AG08395 (cell line): ENCODE results near the gene AMPD3.

ENCODE experiments used
- DNase-seq: peaks from one replicate; pipeline ENCODE4 v3.0.0; 2012; ENCODE audit warnings: mixed read lengths, low spot score

The AMPD3 gene

DNA sequence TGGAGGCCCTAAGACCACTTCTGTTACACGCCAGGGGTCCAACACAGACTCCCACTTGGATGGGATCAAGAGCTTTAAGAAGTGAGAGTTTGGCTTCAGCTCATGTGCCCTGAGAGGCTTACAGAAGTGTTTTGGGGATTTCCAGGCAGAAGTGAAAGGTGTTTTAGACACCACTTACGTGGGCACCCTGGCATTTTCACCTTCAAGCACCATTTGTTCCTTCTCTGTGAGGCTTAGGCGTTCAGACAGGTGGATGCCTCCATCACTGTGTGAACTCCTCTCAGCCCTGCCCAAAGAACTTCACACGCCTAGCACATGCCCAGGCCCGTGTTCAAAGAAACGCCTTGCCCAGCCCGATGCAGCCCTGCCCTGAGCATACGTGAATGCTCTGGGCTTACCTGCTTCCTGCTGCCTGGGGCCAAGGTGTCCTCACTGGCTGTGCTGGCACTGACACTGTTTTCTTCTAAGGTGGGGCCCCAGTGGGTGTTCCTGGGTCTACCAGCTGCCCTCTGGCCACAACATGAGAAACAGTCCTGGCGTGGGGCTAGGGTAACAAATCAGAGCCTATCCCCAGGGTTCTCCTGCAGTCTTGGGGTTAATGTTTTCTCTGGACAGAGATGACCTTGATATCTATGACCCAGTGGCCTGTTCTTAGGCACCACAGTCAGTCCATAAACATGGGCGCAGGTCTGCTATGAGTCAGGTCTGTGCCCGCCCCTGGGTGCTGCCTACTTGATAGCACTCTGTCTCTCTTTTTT is 34.0 kb downstream of the AMPD3 start:
- DNase-seq: no peak

DNA sequence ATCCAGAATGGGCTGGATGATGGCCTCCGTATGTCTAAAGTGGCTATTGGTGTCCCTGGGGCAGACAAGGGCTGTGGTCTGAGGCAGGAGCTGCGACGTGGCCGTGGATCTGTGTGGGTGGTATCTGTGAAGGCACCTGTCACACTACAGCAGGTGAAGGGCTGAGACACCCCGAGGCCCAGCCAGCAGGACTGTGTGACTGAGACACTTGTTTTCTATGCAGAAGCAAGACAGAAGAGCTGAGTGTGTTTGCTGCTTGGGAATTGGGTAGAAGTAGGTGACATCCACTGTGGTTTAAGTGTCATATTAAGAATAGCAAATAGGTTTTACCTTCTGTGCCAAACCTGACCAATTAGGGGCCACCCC is 35.0 kb downstream of the AMPD3 start:
- DNase-seq: peak; percentile 12

DNA sequence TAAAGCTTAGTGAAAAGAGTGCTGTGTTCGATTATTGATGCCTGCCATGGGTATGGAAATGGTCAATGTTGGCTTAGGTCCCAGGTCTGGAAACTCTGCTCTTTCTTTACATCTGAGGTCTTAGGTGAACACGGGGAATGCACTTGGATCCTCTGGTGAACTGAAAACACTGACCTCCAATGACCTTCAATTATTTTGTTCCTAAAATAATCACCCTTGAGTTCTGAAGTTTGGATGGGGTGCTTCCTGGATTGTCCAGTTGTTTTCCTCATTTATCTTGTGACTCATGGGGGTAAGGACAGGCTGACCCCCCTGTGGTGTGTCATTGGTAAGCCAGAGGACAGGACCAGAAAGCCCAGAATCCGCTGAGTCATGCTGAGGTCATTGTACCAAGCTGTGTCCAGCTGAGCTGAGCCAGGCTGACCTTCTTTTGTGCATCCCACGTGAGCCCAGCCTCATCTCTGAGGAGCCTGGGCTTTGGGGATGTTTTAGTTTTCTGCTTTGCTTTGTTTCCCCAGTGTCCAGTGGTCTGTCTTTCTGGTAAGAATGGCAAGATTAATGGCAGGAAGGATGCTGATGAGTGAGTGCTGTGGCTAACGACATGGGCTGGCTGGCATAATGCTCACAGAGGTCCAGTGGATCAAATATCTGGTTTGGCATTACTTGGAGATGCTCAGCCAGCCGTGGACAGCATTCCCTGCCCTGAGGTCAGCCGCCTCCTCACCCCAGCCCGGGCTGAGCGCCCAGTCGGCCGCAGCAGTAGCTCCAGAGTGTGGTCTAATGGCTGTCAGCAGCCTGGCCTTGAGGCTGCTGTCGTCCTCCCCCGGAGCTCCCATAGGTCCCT is 35.6 kb downstream of the AMPD3 start:
- DNase-seq: peak; percentile 99

DNA sequence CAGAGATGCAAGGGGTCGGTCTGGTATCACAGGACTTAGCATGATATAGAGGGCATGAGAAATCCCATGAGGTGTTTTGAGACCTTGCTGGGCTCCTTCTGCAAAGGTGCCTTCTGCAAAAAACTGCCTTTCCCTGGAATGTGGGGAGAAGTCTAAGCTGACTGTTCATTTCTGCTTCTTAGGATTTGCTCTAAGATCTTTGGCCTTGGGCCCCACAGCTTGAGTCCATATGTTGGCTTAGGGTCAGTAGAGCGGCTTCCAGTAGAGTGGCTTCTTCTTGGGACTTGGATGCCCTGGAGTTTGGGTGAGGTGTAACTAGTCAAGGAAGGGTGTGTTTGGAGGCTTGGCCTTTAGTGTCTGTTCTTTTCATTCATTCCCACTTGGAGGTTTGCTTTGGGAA is 37.0 kb downstream of the AMPD3 start:
- DNase-seq: no peak

DNA sequence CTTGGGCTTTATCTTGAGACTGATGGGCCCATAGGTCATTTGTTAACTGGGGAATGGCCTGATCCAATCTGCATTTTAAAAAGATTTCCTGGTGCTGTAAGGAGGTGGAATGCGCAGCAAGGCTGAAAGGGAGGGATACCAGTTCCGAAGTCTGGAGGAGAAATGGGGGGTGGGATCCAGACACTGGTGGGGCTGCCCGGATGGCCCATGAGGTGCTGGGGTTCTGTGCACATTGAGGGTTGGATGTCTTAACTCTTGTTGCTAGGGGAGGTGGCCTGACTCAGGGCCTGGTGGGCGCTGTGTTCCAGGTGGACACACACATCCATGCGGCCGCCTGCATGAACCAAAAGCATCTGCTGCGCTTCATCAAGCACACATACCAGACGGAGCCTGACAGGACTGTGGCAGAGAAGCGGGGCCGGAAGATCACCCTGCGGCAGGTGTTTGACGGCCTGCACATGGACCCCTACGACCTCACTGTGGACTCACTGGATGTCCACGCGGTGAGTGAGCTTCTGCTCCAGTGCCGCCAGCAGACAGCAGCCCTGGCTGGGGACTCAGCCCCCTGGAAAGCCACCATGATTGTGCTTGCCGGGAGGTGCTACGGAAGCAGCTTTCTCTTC is 38.1 kb downstream of the AMPD3 start:
- no peak for DNase-seq

DNA sequence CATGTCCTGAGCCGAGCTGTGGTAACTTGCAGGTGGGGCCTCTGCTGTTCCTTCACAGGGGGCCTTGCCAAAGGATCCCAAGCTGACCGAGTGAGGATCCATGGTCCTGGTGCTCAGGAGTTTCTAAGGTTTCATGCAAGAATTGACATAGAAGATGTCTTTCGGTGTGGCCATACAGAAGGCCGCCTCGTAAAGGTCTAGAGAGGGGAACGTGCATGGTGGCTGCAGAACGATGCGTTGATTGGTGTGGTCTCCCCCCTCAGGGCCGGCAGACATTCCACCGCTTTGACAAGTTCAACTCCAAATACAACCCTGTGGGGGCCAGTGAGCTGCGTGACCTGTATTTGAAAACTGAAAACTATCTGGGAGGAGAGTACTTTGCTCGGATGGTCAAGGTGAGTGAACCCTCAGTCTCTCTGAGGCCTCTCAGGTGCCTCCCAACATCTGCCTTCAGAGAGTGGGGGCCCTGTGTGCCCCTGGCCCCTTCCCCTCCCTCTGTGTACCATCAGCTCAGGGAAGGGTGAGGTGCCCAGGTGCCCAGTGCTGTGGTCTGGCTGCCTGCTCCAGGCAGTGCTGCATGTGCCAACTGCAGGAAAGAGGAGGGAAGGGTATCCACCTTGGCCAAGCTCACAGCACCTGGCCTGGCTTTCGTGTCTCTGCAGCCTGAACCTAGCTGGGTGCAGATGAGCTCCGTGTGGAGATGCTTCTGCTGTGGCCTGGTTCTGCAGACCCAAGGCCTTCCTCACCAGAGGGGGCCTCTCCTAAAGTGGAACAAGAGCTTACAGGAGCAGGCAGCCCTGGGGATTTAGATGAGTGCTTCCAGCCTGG is 39.8 kb downstream of the AMPD3 start:
- no peak for DNase-seq

DNA sequence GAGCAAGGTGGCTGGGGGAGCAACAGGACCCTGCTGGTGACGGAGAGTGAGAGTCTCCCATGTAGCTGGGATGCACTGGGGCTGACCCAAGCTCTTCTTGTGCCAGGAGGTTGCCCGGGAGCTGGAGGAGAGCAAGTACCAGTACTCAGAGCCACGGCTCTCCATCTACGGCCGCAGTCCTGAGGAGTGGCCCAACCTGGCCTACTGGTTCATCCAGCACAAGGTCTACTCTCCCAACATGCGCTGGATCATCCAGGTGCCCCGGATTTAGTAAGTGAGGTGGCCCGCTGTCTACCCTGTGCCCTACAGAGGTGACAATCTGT is 40.4 kb downstream of the AMPD3 start:
- no peak for DNase-seq

DNA sequence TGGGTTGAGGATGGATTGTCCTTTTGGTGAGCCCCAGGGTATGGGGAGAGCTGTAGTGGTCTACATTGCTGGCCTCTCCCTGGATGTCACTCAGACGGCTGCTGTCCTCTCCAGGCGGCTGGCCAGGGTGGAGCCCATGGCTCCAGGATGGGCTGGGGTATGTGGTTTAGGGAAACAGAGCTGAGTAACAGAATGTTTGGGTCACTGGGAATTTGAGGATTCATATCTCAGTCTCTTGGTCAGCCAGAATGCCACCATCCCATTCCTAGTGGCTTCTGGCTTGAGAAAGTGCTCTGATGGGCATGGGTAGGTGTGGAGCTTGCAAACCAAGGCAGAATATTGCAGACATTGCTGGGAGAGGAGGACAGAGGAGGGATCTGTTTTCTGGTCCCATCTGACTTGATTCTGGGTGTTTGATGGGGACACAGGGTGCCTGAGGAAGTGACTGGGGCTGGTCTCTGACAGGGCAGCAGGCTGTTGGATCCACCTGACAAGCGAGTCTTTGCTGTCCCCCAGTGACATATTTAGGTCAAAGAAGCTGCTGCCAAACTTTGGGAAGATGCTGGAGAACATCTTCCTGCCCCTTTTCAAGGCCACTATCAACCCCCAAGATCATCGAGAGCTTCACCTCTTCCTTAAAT is 41.4 kb downstream of the AMPD3 start:
- no peak for DNase-seq

DNA sequence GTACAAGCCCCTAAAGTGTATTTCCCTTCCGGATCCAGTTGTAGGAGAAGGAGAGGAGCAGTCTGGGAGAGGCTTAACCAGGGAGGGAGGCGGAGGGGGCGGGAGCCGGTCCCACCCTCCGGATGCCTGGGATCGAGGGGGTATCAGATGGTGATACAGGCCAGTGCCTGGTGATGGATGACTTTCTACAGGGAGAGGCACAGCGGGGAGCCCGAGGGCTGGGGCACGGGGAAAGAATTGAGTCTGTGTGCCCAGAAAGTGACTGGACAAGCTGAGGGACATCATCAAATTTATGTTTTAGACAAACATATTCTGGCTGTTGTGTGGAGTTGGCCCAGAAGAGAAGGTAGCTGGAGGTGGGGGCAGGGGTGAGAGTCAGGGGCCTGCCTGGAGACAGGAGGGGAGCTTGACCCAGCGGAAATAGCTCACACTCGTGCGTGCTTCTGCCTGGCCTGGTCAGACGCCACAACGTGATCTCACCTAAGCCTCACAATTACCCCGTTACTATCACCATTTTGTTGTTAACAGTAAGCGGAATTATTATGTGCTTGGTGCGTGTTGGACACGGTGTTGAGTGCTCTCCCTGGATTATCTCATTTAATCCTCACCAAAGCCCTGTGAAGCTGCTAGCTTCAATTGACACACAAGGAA is 42.4 kb downstream of the AMPD3 start:
- DNase-seq: no peak

DNA sequence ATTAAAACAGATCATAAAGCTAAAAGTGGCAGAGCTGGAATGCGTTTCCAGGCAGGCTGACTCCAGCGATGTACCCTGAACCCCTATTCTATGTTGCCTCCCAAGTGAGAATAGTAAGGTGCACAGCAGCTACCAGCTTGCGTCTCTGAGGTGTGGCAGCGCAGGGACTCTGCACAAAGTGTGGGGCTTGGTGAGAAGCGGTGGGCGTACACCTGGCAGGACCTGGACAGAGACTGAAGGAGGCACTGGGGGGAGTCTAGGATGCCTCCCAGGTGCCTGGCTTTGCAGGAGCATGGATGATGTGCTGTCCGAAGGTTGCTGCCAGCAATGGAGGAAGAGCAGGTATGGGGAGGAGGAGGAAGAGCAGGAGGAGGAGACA is 42.9 kb downstream of the AMPD3 start:
- no peak for DNase-seq

DNA sequence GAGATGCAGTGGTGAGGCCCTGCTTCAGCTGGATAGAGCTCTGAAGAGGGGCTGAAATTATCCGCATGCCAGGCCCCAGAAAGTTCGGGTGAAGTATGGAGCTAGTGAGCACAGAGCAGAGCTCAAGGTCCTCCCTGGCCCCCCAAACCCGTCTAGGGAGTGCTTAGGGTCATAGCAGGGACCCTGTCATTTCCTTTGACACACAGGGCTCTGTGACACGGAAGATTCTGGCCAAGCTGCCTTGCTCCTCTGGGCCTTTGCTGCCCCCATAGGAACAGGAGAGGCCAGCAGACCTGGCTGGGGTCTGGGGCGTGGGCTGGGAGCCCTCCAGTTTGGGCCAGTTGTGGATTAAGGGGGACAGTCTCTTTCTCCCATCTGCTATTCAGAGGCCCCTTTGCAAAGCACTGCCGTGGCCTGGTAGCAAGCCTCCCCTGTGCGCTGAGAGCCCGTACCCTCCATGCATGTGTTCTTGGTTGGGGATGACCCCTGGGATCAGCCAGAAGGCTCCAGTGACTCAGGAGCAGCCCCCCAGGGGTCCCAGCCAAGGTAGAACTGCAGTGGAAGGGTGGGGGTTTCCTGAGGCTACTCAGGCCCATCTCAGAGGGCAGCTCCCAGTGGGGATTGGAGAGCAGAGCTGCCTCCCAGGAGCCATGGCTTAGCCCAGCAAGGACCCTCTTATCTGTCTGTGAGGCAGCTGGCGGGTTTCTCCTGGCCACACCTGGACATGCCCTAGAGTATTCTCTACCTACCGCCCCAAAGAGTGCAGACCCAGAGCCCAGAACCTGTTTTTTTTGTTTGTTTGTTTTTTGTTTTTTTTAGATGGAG is 43.6 kb downstream of the AMPD3 start:
- DNase-seq: no peak

DNA sequence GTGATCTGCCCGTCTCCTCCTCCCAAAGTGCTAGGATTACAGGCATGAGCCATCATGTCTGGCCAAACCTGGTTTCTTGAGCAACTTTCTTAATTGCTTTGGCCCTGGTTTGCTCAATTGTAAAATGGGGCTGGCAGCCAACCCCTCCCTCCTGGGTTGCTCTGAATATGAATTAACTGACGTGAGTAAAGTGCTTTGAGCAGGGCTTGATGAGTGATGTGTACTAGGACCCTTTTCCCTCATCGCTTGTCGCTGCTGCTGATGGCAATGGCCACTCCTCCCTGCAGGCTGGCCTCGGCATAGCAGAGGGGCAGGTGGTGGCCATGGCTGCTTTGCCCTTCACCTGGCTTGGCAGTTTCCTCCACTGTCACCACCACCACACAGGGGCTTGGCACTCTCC is 44.4 kb downstream of the AMPD3 start:
- DNase-seq: no peak

DNA sequence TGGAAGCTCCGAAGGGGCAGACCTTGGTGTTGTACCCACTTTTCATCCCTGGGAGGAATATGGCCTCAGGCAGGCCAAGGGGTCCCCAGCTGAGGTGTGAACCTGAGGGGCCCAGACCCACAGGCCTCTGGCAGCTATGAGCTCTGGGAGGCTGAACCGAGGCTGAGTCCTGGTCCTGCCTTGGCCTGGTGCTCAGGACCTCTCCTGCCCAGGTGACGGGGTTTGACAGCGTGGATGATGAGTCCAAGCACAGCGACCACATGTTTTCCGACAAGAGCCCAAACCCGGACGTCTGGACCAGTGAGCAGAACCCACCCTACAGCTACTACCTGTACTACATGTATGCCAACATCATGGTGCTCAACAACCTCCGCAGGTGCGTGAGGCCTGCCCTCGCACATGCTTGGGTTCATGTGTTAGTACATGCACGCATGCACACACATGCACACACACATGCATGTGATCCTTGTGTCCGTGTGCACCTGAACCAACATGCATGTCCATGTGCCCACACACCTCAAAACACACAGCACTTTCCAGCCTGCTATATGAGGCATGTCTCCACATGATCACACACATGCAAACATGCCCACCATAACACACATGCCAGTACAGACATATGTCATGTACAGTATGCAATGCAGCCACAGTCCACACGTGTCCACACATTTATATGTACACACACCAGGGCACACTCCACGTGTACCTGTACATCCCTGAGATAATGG is 45.0 kb downstream of the AMPD3 start:
- no peak for DNase-seq

DNA sequence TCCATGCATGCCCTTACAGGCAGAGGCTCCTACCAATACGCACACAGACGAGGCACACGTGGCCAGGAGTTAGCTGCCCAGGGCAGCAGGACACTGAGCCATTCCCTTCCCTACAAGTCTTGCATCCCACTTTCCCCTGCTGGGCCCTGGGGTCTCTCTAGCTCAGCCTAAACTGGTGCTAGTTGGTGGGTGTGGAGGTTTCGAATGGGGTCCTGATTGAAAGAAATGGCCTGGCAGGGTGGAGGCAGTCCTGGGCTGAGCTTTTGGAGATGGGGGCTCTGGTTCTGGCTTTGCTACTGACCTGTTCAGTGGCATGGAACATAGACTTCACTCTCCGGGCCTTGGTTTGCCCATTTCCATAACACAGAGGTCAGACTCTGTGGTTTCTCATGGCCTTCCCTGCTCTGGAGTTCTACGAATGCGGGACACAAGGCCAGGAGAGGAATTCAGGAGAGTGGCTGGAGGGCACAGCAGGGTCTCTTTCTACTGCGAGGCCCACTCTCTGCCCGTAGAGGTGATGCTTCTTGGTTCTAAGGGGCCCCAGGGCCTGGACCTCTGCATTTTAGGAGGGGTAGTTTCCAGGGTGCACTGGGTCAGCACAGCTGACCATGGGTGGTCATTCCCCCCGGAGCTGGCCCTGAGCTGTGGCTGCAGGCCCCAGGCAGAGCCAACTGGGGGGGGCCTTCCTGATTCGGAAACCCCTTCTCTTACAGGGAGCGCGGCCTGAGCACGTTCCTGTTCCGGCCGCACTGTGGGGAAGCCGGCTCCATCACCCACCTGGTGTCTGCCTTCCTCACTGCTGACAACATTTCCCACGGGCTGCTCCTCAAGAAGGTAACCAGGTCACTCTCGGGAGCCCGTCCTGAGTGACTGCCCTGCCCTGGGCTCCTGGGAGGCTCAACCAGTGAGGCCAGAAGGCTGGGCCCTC is 46.0 kb downstream of the AMPD3 start:
- no peak for DNase-seq

DNA sequence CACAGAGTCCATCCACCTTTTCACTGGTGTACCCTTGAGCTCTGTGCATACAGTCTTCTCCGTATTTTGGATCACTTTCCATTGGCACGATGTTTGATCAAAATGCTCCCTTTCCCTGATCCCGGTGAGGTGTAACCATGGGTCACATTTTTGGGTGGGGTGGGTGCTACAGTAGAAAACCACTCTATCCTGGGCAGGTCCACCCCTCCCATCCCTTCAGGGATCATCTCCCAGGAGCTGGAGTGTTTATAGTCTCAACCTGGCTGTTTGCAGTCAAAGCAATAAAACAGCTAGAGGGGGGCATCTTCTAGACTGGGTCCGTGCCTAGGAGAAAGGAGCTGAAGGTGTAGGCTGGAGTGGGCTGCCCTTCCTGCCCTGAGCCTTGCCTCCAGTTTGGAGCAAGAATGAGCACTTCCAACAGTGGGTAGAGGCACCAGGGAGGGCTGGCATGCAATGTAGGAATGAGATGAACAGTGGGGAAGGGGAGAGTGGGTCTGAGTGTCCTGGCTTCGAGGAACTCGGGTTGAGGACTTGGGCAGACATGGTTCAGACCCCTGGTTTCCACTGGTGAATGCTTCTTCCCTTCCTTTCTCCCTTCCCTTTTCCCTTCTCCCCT is 47.1 kb downstream of the AMPD3 start:
- no peak for DNase-seq

DNA sequence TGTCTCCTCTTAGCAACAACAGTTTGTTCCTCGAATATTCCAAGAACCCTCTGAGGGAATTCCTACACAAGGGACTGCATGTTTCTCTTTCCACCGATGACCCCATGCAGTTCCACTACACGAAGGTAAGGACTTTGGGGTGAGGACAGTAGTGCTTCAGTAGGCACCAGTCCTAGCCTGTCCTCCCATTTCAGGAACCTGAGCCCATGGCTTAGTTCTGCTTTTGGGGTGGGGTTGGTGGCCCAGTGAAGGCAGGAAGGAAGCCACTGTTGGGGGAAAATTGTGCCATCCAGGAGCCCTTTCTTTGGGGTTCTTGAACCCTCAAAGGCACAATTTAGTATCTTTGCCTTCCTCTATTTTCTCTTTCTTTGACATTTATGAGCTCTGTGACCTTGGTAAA is 47.7 kb downstream of the AMPD3 start:
- no peak for DNase-seq

DNA sequence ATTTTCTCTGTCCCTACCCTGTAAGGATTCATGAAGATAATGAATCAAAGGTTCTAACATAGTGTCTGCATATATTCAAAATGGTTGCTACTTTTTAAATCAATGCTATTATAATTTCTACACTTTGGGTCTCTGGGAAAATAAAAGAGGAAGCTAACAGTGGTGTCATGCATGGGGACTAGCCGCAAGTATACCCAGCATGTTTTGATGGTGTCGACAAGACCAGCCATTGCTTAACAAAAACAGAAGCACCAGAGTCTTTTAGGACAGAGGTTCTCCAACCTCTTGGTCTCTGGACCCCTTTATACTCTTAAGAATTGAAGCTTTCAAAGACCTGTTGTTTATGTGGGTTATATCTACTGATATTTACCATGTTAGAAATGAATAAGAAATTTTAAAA is 48.2 kb downstream of the AMPD3 start:
- DNase-seq: no peak

DNA sequence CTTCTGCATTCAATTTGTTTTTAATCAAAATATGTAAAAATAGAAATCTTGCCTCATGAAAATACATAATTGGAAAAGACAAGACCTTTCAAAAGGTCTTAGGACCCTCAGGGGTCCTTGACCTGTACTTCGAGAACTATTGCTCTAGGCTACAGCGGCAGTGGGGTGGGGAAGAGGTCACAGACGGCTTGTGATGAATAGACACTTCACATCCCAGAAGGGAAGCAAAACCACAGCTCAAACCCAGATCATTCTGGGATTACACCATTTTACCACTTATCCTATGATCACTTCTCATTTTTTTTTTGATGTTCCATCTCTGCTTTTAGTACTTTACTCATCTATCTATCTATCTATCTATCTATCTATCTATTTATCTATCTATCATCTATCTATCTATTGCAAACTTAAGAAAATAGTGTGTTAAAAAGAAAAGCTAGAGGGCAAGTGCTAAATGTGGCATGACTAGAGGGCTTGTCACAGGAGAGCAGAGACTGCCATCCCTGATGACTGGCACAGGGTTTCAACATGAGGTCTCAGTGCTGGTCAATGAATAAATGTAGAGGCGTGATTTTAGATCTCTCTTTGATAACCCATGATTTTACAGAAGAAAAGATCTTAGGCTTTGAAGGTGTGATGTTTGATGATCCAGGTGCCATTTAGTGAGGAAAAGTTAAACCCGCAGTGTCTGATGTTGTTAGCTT is 48.9 kb downstream of the AMPD3 start:
- DNase-seq: no peak
